ENCODE measurements around the gene TUBB3.
"Not testable (repeated sequence)": the region's sequence is repeated elsewhere in the genome, so short reads cannot be mapped to it uniquely, and the experiment has no call there.

Gene TUBB3

GRCh38 chr16:89922884-89923639, at the start of gene TUBB3:
TUBB3 (plus strand) TSS chr16:89923342; CDS start chr16:89923402, 60 bp downstream.
- TF ChIP-seq CTCF (IDR thresholded peaks at IDR 0.05; ENCODE audit: control insufficient read depth, insufficient read depth, low read depth, low read length, missing control alignments): no peak
- no peak for DNase-seq (ENCODE audit: low read depth)
- H3K4me3 ChIP-seq (ENCODE audit: control insufficient read depth, low read depth, low read length): peak within 1 kb of the TSS; percentile 94

- peak overlapping the region; percentile 88 for H3K4me3 ChIP-seq (ENCODE audit: control insufficient read depth, low read depth, low read length)
- peak; percentile 81 for DNase-seq (ENCODE audit: low read depth)
- no peak for TF ChIP-seq CTCF (IDR thresholded peaks at IDR 0.05; ENCODE audit: control insufficient read depth, insufficient read depth, low read depth, low read length, missing control alignments)
Measured at GRCh38 chr16:89873972-89874689, 49.0 kb upstream of the TUBB3 start.

- not testable (repeated sequence) for H3K4me3 ChIP-seq (ENCODE audit: control insufficient read depth, low read depth, low read length); DNase-seq (ENCODE audit: low read depth)
Measured at GRCh38 chr16:89879123-89879522, 44.0 kb upstream of the TUBB3 start.

- no peak overlapping the region for H3K4me3 ChIP-seq (ENCODE audit: control insufficient read depth, low read depth, low read length)
- no peak for DNase-seq (ENCODE audit: low read depth)
- TF ChIP-seq CTCF (IDR thresholded peaks at IDR 0.05; ENCODE audit: control insufficient read depth, insufficient read depth, low read depth, low read length, missing control alignments): no peak
Measured at GRCh38 chr16:89880477-89881367, 42.4 kb upstream of the TUBB3 start.

GRCh38 chr16:89881368-89881730, 41.8 kb upstream of the TUBB3 start:
- no peak overlapping the region for H3K4me3 ChIP-seq (ENCODE audit: control insufficient read depth, low read depth, low read length)
- no peak for DNase-seq (ENCODE audit: low read depth)
- TF ChIP-seq CTCF (IDR thresholded peaks at IDR 0.05; ENCODE audit: control insufficient read depth, insufficient read depth, low read depth, low read length, missing control alignments): no peak

GRCh38 chr16:89883346-89884040, 39.6 kb upstream of the TUBB3 start:
- TF ChIP-seq CTCF (IDR thresholded peaks at IDR 0.05; ENCODE audit: control insufficient read depth, insufficient read depth, low read depth, low read length, missing control alignments): no peak
- H3K4me3 ChIP-seq (ENCODE audit: control insufficient read depth, low read depth, low read length): no peak overlapping the region
- DNase-seq (ENCODE audit: low read depth): no peak
